DMS114 treated with DMSO at 0.1 percent for 48 hours (cell line): ENCODE data around the gene SYTL1.

Experiments
- DNase-seq: peaks from one replicate; lab custom pipeline; 2025; ENCODE audit not compliant: unreplicated experiment; lab: John Stamatoyannopoulos, UW

SYTL1 gene

GRCh38 chr1:27341525-27342252, at the start of gene SYTL1:
TSS of gene SYTL1 (plus strand) at chr1:27342022. CDS start at chr1:27345335, 3,313 bp downstream.
- no peak for DNase-seq

- DNase-seq: no peak
Measured at GRCh38 chr1:27292106-27292505, 49.7 kb upstream of the SYTL1 start.

GRCh38 chr1:27293915-27294314, 47.9 kb upstream of the SYTL1 start:
- no peak for DNase-seq

GRCh38 chr1:27296773-27297291, 45.0 kb upstream of the SYTL1 start:
- peak; percentile 47 for DNase-seq

GRCh38 chr1:27297903-27298302, 43.9 kb upstream of the SYTL1 start:
- DNase-seq: no peak

GRCh38 chr1:27298632-27299384, 43.0 kb upstream of the SYTL1 start:
- DNase-seq: no peak

GRCh38 chr1:27299385-27300271, 42.2 kb upstream of the SYTL1 start:
- no peak for DNase-seq

GRCh38 chr1:27300341-27301051, 41.3 kb upstream of the SYTL1 start:
- DNase-seq: peak; percentile 45

- DNase-seq: no peak
Measured at GRCh38 chr1:27301052-27301422, 40.8 kb upstream of the SYTL1 start.

GRCh38 chr1:27301582-27302199, 40.1 kb upstream of the SYTL1 start:
- no peak for DNase-seq

- no peak for DNase-seq
Measured at GRCh38 chr1:27302612-27303011, 39.2 kb upstream of the SYTL1 start.

- no peak for DNase-seq
Measured at GRCh38 chr1:27303509-27303908, 38.3 kb upstream of the SYTL1 start.

- DNase-seq: no peak
Measured at GRCh38 chr1:27306071-27306470, 35.8 kb upstream of the SYTL1 start.

- no peak for DNase-seq
Measured at GRCh38 chr1:27306892-27307761, 34.7 kb upstream of the SYTL1 start.

GRCh38 chr1:27307874-27308598, 33.8 kb upstream of the SYTL1 start:
- no peak for DNase-seq

- no peak for DNase-seq
Measured at GRCh38 chr1:27314169-27314568, 27.7 kb upstream of the SYTL1 start.

- DNase-seq: no peak
Measured at GRCh38 chr1:27314737-27315136, 27.1 kb upstream of the SYTL1 start.

- no peak for DNase-seq
Measured at GRCh38 chr1:27316860-27317259, 25.0 kb upstream of the SYTL1 start.

GRCh38 chr1:27318136-27318535, 23.7 kb upstream of the SYTL1 start:
- no peak for DNase-seq
